Stimulated activated CD4-positive, alpha-beta T cell treated with anti-CD3 and anti-CD28 coated beads, Interleukin-1b, Interleukin-23, amount 100 ng/mL, for 48 hours (primary cell): ENCODE measurements around the gene OR2T4.

Experiments
- DNase-seq: peaks from one replicate; pipeline ENCODE4 v3.0.0-alpha.2; 2020

OR2T4 gene

GRCh38 chr1:248361121-248361715, at the start of gene OR2T4:
TSS of gene OR2T4 (plus strand) at chr1:248361665. CDS start at chr1:248361665, 0 bp downstream.
- no peak for DNase-seq

- no peak for DNase-seq
Observed at GRCh38 chr1:248316796-248317195, 44.7 kb upstream of the OR2T4 start.

- no peak for DNase-seq
Observed at GRCh38 chr1:248324468-248324867, 37.0 kb upstream of the OR2T4 start, which contains the start of gene OR2M7. TSS of gene OR2M7 (minus strand) at chr1:248324568. CDS start at chr1:248324568, 0 bp downstream.

- DNase-seq, result no peak
Observed at GRCh38 chr1:248343451-248343850, 18.0 kb upstream of the OR2T4 start.

- DNase-seq, result no peak
Observed at GRCh38 chr1:248348475-248348874, 13.0 kb upstream of the OR2T4 start, which contains the start of gene OR14C36. TSS of gene OR14C36 (plus strand) at chr1:248348775. CDS start at chr1:248348775, 0 bp downstream.

- no peak for DNase-seq
Observed at GRCh38 chr1:248359415-248359814, 2.0 kb upstream of the OR2T4 start.

- no peak for DNase-seq
Observed at GRCh38 chr1:248366609-248367008, 5.1 kb downstream of the OR2T4 start.

- DNase-seq, result peak; percentile 10
Observed at GRCh38 chr1:248372394-248372793, 10.9 kb downstream of the OR2T4 start.

GRCh38 chr1:248373761-248374160, 12.3 kb downstream of the OR2T4 start:
- no peak for DNase-seq

GRCh38 chr1:248375446-248375845, 14.0 kb downstream of the OR2T4 start, which contains the start of gene OR2T6:
TSS of gene OR2T6 (plus strand) at chr1:248375746. CDS start at chr1:248387609, 11,863 bp downstream.
- no peak for DNase-seq

- DNase-seq, result no peak
Observed at GRCh38 chr1:248376916-248377315, 15.5 kb downstream of the OR2T4 start.

- no peak for DNase-seq
Observed at GRCh38 chr1:248380854-248381253, 19.4 kb downstream of the OR2T4 start.

- DNase-seq, result no peak
Observed at GRCh38 chr1:248388426-248388825, 27.0 kb downstream of the OR2T4 start.

GRCh38 chr1:248393050-248393449, 31.6 kb downstream of the OR2T4 start:
- no peak for DNase-seq

GRCh38 chr1:248402748-248403147, 41.3 kb downstream of the OR2T4 start, which contains the start of gene OR2T1:
TSS of gene OR2T1 (plus strand) at chr1:248403048. CDS start at chr1:248406148, 3,100 bp downstream.
- no peak for DNase-seq

- no peak for DNase-seq
Observed at GRCh38 chr1:248404024-248404423, 42.6 kb downstream of the OR2T4 start.

- no peak for DNase-seq
Observed at GRCh38 chr1:248406721-248407692, 45.5 kb downstream of the OR2T4 start.
